HG03432 (cell line): ENCODE measurements around the gene CP.
"Not testable (repeated sequence)": the region's sequence is repeated elsewhere in the genome, so short reads cannot be mapped to it uniquely, and the experiment has no call there.

Experiments
- ATAC-seq: cut with Tn5 transposase; IDR thresholded peaks from one replicate; pipeline ENCODE4 v1.9.1; 2021; ENCODE audit warnings: mild to moderate bottlenecking, moderate library complexity; ENCODE audit not compliant: unreplicated experiment

CP gene

GRCh38 chr3:149227591-149228268 is 6.1 kb upstream of the CP start:
- no peak for ATAC-seq

GRCh38 chr3:149226776-149227175 is 5.1 kb upstream of the CP start:
- no peak for ATAC-seq

DNA sequence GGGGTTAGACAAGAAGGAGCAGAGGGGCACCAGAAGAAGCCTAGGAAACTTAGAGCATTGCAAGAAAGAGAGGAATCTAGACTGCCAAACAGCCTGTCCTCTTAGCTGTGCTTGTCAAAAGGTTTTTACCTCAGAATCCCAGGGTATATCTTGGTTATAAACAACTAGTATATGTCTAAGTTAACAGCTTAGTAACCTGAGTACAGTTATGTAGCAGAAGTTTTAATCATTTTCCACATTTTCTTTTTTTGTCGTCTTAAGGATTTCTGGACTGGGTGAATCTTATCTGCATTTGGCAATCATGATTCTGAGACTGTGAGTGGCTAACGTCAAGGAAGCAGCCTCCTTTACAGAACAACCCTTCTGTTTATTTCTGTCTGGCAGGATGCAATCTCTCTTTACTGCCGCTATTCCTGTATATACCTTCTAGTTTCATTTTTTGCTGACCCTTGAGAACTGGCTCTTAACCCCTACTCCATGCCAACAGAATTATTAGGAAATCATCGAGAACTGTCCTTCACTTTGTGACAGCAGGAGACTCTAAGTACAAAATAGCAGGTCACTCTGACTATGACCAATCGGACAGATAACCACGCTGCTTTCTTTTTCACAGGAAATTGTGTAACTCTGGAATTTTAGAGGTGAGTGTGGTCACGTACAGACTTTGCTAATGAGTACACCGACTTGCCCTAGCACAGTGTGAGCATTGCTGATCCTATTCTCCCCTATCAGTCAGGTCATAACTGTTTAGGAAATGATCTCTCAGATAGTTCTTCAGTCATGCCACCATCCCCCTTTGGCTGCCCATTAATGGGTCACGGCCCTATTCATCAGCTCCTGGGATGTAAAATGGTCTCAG is 3.3 kb upstream of the CP start:
- peak; percentile 97 for ATAC-seq

DNA sequence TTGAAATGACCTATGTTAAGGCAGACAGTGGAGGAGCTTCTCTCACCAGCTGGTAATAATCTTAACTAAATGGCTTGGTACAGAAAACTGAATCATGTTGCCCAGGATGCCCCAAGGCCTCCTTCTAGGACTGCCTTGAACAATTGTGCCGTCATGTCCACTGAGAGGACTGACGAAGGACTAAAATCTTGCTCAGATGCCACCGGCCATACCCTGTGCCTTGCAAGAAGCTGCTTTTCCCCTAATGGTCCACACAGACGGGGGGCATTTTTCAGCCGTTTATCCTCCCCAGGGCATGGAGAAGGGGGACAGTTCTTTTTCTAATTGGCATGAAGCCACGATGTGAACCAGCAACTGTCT is 1.8 kb upstream of the CP start:
- ATAC-seq: no peak

GRCh38 chr3:149219380-149220121 is 2.1 kb downstream of the CP start:
- ATAC-seq: not testable (repeated sequence)

- ATAC-seq: no peak
These were observed 4.3 kb downstream of the CP start for GRCh38 chr3:149217347-149217746.

DNA sequence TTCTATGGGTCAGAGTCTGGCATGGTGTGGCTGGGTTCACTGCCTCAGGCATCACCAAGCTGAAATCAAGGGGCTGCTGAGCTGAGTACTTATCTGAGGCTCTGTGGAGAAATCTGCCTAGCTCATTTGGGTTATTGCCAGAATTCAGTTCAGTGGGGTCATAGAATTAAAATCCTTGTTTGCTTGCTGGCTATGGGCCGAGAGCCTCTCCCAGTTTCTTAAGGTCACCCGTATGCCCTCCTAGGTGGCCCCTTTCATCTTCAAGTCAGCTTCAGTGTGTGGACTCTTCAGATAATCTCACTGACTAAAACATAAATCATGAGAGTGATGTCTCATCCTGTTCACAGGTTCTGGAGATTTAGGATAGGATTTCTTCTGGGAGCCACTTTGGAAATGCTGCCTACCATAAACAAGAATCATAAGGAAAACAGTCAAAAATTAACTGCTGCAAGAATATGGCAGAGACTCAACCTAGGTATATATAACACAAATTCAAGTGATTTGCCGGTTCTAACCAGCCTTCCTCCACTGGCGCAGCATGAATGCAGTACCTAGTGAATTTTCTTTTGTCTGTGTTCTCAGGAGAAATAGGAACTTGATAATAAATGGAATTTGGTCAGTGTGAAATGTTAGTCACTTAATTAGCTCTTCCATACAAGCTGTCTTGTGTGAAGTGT is 5.3 kb downstream of the CP start:
- ATAC-seq: no peak

GRCh38 chr3:149215515-149215914 is 6.1 kb downstream of the CP start:
- ATAC-seq: no peak

- no peak for ATAC-seq
These were observed 6.9 kb downstream of the CP start for GRCh38 chr3:149214702-149215101.

DNA sequence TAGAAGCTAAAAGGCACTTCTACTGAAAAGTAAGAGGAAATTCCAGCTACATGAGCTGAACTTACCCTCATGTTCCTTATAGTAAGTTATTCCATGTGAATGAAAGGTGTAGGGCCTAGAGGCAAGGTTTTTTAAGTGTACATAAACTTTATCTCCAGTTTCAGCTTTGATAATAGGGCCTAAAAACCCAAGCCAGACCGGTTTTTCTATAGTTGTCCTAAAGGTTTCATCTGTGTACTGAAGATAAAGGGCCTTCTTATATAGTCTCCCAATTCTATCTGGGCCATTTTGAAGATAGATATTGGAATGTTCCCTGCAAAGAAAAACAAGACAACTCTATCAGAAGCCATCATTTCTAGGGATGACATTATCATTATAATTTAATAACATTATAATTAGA is 9.2 kb downstream of the CP start:
- ATAC-seq: no peak

DNA sequence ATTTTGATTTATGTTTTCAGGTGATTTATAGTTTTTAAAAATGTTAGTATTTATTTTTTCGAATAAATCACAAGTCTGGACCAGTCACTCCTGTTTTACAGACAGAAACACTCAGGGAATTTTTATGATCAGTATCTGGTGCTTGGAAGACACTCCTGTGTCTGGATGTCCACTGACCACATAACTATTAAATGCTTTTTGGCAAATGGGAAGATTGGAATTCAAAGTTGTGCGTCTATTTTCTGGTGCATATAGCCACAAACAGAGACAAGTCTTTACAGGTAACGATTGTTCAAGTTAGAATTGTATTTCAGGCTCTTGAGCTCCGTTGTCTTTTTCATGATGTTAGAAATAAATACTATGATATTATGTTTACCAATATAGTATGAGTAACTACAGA is 12.2 kb downstream of the CP start:
- no peak for ATAC-seq

DNA sequence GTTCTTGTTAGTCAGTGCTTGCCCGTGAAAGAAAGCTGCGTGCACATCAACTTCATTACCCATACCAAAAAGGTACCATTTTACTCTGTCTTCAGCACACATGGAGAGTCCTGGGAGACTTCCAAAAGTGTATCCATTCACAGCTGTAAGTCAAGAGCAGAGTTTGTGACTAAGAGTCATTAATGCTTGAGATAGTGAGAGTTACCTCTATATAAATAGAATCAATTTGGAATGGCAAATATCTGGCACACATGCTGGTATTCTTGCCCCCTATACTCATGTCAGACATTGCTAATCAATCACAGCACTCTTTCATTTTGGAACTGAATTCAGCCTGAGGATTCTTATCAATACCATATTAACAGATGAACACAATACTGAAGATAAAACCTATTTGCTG is 14.2 kb downstream of the CP start:
- no peak for ATAC-seq

DNA sequence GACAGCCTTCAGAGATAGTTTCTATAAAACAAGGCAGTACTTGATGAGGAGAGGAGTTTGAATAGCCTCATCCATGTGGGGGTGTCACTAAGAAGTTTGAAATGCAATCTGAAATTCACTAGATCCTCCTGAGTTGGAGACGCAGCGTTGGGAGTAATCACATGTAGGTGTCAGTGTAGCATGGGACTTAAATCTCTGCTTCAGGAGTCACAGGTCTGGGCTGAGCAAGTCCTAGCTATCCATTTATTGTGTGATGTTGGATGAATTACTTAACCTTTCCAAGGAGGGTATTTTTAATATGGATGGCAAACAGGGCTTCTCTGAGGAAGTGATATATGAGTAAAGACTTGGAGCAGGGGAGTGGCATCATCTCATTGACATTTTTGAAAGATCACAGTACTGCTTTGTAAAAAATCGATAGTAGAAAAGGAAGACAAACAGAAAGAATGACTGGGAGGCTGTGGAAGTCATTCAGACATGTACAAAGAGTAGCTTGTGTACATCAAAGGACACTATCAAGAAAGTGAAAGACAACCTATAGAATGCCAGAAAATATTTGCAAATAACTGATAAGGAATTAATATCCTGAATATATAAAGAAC is 17.1 kb downstream of the CP start:
- ATAC-seq: no peak

GRCh38 chr3:149203758-149204157 is 17.9 kb downstream of the CP start:
- peak; percentile 100 for ATAC-seq

GRCh38 chr3:149199474-149199873 is 22.2 kb downstream of the CP start:
- no peak for ATAC-seq

DNA sequence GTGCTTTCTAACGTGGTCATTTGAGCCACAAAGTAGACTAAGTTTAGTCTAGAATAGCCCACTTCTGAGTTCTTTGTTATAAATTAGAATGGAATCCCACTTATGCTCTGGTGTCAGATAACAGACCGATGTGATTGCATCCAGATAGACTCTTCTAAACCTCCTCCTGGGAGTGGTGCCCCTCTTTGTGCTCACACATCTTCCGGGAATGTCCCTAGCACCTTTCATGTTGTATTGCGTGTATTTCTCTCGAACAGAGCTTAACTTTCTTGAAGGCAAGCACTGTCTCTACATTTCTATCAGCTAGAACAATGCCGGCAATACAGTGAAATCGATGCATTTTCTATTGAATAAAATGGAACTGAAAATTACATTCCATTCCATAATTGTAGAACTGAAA is 23.0 kb downstream of the CP start:
- no peak for ATAC-seq

DNA sequence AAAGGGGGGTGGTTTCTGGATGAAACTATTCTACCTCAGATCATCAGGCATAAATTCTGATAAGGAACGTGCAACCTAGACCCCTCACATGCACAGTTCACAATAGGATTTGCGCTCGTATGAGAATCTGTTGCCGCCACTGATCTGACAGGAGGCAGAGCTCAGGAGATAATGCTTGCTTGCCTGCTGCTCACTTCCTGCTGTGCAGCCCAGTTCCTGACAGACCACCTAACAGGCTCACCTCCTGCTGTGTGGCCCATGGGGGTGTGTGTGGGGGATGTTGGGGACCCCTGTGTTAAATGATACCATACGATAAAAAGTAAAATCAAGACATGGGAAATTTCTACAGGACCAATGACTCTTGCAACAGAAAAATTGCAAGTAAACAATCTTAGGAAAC is 24.0 kb downstream of the CP start:
- no peak for ATAC-seq

DNA sequence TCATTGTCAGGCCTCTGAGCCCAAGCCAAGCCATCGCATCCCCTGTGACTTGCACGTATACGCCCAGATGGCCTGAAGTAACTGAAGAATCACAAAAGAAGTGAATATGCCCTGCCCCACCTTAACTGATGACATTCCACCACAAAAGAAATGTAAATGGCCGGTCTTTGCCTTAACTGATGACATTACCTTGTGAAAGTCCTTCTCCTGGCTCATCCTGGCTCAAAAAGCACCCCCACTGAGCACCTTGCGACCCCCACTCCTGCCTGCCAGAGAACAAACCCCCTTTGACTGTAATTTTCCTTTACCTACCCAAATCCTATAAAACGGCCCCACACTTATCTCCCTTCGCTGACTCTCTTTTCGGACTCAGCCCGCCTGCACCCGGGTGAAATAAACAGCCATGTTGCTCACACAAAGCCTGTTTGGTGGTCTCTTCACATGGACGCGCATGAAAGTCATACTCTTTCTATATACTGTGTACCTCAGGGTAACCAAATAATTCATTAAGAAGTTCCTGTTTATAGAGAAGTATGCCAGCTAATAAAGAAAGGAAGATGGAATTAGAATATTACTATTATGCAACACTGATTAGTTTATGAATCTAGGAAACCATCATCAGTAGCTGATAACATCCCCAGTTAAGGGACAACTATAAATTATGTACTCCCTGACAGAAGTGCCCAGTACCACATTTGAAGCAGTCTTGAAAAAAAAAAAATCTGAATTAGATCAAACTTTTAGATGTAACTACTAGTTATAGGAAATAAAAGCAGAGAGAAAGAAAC is 24.6 kb downstream of the CP start:
- not testable (repeated sequence) for ATAC-seq

- no peak for ATAC-seq
These were observed 26.4 kb downstream of the CP start for GRCh38 chr3:149195221-149195620.

GRCh38 chr3:149188494-149188893 is 33.1 kb downstream of the CP start:
- no peak for ATAC-seq
